ENCODE data around the gene SESN1.

GRCh38 chr6:109081516-109082187 is 13.0 kb downstream of the SESN1 start:
- TF ChIP-seq CTCF (IDR thresholded peaks at IDR 0.05) = no peak
- TF ChIP-seq POLR2A (IDR thresholded peaks at IDR 0.05) = no peak

Data from Peyer's patch (tissue), 4 donors.